SK-N-SH (cell line): ENCODE measurements around the gene SAYSD1. TPM values are rescaled to one million over a fixed set of nuclear protein-coding genes. Genes with fewer than 3 reads are reported as not detected.

Experiments used
- CTCF ChIA-PET: fragments of 300-600, 350-600 bp; formaldehyde crosslinking; extraction: SDS; loops from one replicate; lab custom pipeline; 2021; lab: Yijun Ruan, JAX
- POLR2A ChIA-PET: fragments of 350-600 bp; sonication (Branson Sonifier 250); formaldehyde crosslinking; extraction: SDS; loops from one replicate; lab custom pipeline; 2020; ENCODE audit warnings: antibody characterized with exemption, inconsistent platforms; lab: Yijun Ruan, JAX
- DNase-seq: peaks from one replicate; pipeline ENCODE4 v3.0.0; 2012
- H2AFZ ChIP-seq: fragments of 200-600 bp; sonication (generic); 2 replicates; pipeline ENCODE4 v1.8.1; 2016; ENCODE audit warnings: antibody characterized with exemption, mild to moderate bottlenecking, low read depth
- H3F3A ChIP-seq: fragments of 200-600 bp; sonication (generic); replicated peaks from 2 replicates; pipeline ENCODE3; 2016; ENCODE audit warnings: antibody characterized with exemption, mild to moderate bottlenecking; ENCODE audit not compliant: insufficient read depth
- H3K27ac ChIP-seq, 2 experiments: fragments of 200-500 bp in 1 of 2; fragments of 200-600 bp in 1 of 2; sonication (Bioruptor generic) in 1 of 2; sonication (generic), shearing (Covaris generic) in 1 of 2; 2 replicates each; pipeline versions ENCODE4 v1.5.1 to v1.6.1; 2014 to 2016; ENCODE audit warnings: low read depth in 2 of 2, inconsistent platforms in 1 of 2, low read length in 1 of 2, mild to moderate bottlenecking in 1 of 2, mixed read lengths in 1 of 2
- H3K27me3 ChIP-seq: fragments of 200-600 bp; sonication (generic), shearing (Covaris generic); 2 replicates; pipeline ENCODE4 v1.6.1; 2016; ENCODE audit warnings: mixed run types; ENCODE audit not compliant: insufficient read depth
- H3K36me3 ChIP-seq, 2 experiments: fragments of 200-500 bp in 1 of 2; fragments of 200-600 bp in 1 of 2; sonication (Bioruptor generic) in 1 of 2; sonication (generic) in 1 of 2; replicated peaks in 1 of 2; 2 replicates each; pipeline versions ENCODE3 to v1.5.1; 2014 to 2016; ENCODE audit warnings: low read length in 1 of 2, mild to moderate bottlenecking in 1 of 2; ENCODE audit not compliant: insufficient read depth in 2 of 2, control insufficient read depth in 1 of 2
- H3K4me1 ChIP-seq, 2 experiments: fragments of 200-500 bp in 1 of 2; fragments of 200-600 bp in 1 of 2; sonication (Bioruptor generic) in 1 of 2; sonication (generic), shearing (Covaris generic) in 1 of 2; 2 replicates each; pipeline versions ENCODE4 v1.5.1 to v1.6.1; 2014 to 2016; ENCODE audit warnings: low read depth in 1 of 2, low read length in 1 of 2, mixed run types in 1 of 2; ENCODE audit not compliant: insufficient read depth in 2 of 2, control insufficient read depth in 1 of 2
- H3K4me2 ChIP-seq: fragments of 200-600 bp; sonication (generic), shearing (Covaris generic); 2 replicates; pipeline ENCODE4 v1.6.1; 2017; ENCODE audit warnings: mixed run types
- H3K4me3 ChIP-seq, 2 experiments: fragments of 200-500 bp in 1 of 2; fragments of 200-600 bp in 1 of 2; sonication (Bioruptor generic) in 1 of 2; sonication (generic), shearing (Covaris generic) in 1 of 2; 2 replicates each; pipeline versions ENCODE4 v1.5.1 to v1.8.1; 2014 to 2016; ENCODE audit warnings: low read depth in 2 of 2, inconsistent platforms in 1 of 2, low read length in 1 of 2, mild to moderate bottlenecking in 1 of 2, mixed read lengths in 1 of 2, moderate library complexity in 1 of 2
- H3K79me2 ChIP-seq: fragments of 200-600 bp; sonication (generic); 2 replicates; pipeline ENCODE4 v1.8.1; 2017; ENCODE audit warnings: mild to moderate bottlenecking; ENCODE audit not compliant: insufficient read depth
- H3K9ac ChIP-seq: fragments of 200-600 bp; sonication (generic); 2 replicates; pipeline ENCODE4 v1.6.1; 2017; ENCODE audit warnings: mixed run types
- H3K9me2 ChIP-seq: fragments of 200-600 bp; sonication (generic); 2 replicates; pipeline ENCODE4 v1.6.1; 2017; ENCODE audit warnings: mixed run types
- H3K9me3 ChIP-seq: fragments of 200-600 bp; sonication (generic); 2 replicates; pipeline ENCODE4 v1.6.1; 2017; ENCODE audit warnings: mixed run types, mild to moderate bottlenecking, moderate library complexity
- H4K20me1 ChIP-seq: fragments of 200-600 bp; sonication (generic); 2 replicates; pipeline ENCODE4 v1.6.1; 2017; ENCODE audit warnings: mild to moderate bottlenecking, mixed run types; ENCODE audit not compliant: insufficient read depth
- ELF1 ChIP-seq: IDR thresholded peaks from 2 replicates; pipeline ENCODE4 v1.4.0; 2012
- EZH2phosphoT487 ChIP-seq: fragments of 200-600 bp; sonication (generic); IDR thresholded peaks from 2 replicates; pipeline ENCODE4 v1.6.1; 2017; ENCODE audit warnings: low read depth, mixed run types, mild to moderate bottlenecking, antibody characterized with exemption, moderate library complexity, borderline replicate concordance
- FOSL2 ChIP-seq: IDR thresholded peaks from 2 replicates; pipeline ENCODE4 v1.4.0; 2012; ENCODE audit warnings: low read depth, mild to moderate bottlenecking, moderate library complexity, borderline replicate concordance
- FOXM1 ChIP-seq: IDR thresholded peaks from 2 replicates; pipeline ENCODE4 v1.4.0; 2012; ENCODE audit warnings: low read depth, mild to moderate bottlenecking
- GABPA ChIP-seq: IDR thresholded peaks from 2 replicates; pipeline ENCODE4 v1.4.0; 2012; ENCODE audit warnings: low read depth, mild to moderate bottlenecking
- PBX3 ChIP-seq: IDR thresholded peaks from 2 replicates; pipeline ENCODE4; 2012
- RAD21 ChIP-seq: IDR thresholded peaks from 2 replicates; pipeline ENCODE4 v1.6.1; 2012; ENCODE audit warnings: mild to moderate bottlenecking, low read length
- RFX5 ChIP-seq: IDR thresholded peaks from 2 replicates; pipeline ENCODE4 v1.6.1; 2012; ENCODE audit warnings: mild to moderate bottlenecking, improper control_type of control experiment, low read length
- RXRA ChIP-seq: IDR thresholded peaks from 2 replicates; pipeline ENCODE4 v1.4.0; 2012; ENCODE audit warnings: low read depth, mild to moderate bottlenecking, borderline replicate concordance
- SIN3A ChIP-seq: IDR thresholded peaks from 2 replicates; pipeline ENCODE4 v1.6.1; 2012; ENCODE audit warnings: low read depth, mild to moderate bottlenecking, low read length, moderate library complexity, borderline replicate concordance
- TEAD4 ChIP-seq: IDR thresholded peaks from 2 replicates; pipeline ENCODE4 v1.4.0; 2012; ENCODE audit warnings: mild to moderate bottlenecking, borderline replicate concordance; ENCODE audit not compliant: insufficient read depth
- ZBTB33 ChIP-seq: IDR thresholded peaks from 2 replicates; pipeline ENCODE4 v1.4.0; 2012; ENCODE audit warnings: low read depth, borderline replicate concordance
- WGBS: methylation state at CpG from one replicate; pipeline ENCODE4 v1.1.6; 2017; ENCODE audit warnings: low lambda C conversion rate; 5-methylcytosine and 5-hydroxymethylcytosine counted together
- polyA plus RNA-seq, 3 experiments: library from polyadenylated mRNA; depleted of rRNA; stranded (reverse); fragments of >200 nt; gene quantifications; 2 replicates each; pipeline ENCODE4 v1.2.3, GENCODE V29; 2012
- TF ChIP-seq, protein P1 (sequence below): IDR thresholded peaks from 2 replicates; pipeline ENCODE4 v1.6.1; 2012; ENCODE audit warnings: mild to moderate bottlenecking, low read depth, low read length, moderate library complexity
- TF ChIP-seq, protein P2 (sequence below): IDR thresholded peaks from 2 replicates; pipeline ENCODE4 v1.4.0; 2012; ENCODE audit warnings: low read depth, borderline replicate concordance
- TF ChIP-seq, protein P3 (sequence below): fragments of 200-600 bp; sonication (generic); IDR thresholded peaks from 2 replicates; pipeline ENCODE4 v1.6.1; 2017; ENCODE audit warnings: antibody characterized with exemption, mild to moderate bottlenecking, moderate library complexity

The SAYSD1 gene
- polyA plus RNA-seq, 1 of the 3 experiments (the other 2 are of a cell fraction), result 6.1 TPM

- Histone ChIP-seq H3K9me2 (no peaks in the 10 kb centered on the region), H2AFZ (no peak overlapping the region), H3K4me3 (no peak overlapping the region), H3K4me1 (peaks cover 0 to 58% of the 10 kb centered on the region in 2 experiments; a peak in 2 of 4 replicates), H3K9me3 (no peaks in the 10 kb centered on the region), H4K20me1 (no peaks in the 10 kb centered on the region), H3K27me3 (no peaks in the 10 kb centered on the region), H3K27ac (peak overlapping the region in 1 of 2 experiments; percentile 44; a peak in 2 of 4 replicates), H3F3A (no peaks in the 10 kb centered on the region), H3K79me2 (no peaks in the 10 kb centered on the region), H3K9ac (no peak overlapping the region), H3K4me2 (no peak overlapping the region), H3K36me3 (no peaks in the 10 kb centered on the region)
- DNase-seq, result no peak
- no peak for TF ChIP-seq ELF1
- no peak for TF ChIP-seq RFX5
- no peak for TF ChIP-seq GABPA
- TF ChIP-seq SIN3A, result no peak
- TF ChIP-seq PBX3, result no peak
- no peak for TF ChIP-seq TEAD4
- TF ChIP-seq RXRA, result no peak
- TF ChIP-seq, protein P1, sequence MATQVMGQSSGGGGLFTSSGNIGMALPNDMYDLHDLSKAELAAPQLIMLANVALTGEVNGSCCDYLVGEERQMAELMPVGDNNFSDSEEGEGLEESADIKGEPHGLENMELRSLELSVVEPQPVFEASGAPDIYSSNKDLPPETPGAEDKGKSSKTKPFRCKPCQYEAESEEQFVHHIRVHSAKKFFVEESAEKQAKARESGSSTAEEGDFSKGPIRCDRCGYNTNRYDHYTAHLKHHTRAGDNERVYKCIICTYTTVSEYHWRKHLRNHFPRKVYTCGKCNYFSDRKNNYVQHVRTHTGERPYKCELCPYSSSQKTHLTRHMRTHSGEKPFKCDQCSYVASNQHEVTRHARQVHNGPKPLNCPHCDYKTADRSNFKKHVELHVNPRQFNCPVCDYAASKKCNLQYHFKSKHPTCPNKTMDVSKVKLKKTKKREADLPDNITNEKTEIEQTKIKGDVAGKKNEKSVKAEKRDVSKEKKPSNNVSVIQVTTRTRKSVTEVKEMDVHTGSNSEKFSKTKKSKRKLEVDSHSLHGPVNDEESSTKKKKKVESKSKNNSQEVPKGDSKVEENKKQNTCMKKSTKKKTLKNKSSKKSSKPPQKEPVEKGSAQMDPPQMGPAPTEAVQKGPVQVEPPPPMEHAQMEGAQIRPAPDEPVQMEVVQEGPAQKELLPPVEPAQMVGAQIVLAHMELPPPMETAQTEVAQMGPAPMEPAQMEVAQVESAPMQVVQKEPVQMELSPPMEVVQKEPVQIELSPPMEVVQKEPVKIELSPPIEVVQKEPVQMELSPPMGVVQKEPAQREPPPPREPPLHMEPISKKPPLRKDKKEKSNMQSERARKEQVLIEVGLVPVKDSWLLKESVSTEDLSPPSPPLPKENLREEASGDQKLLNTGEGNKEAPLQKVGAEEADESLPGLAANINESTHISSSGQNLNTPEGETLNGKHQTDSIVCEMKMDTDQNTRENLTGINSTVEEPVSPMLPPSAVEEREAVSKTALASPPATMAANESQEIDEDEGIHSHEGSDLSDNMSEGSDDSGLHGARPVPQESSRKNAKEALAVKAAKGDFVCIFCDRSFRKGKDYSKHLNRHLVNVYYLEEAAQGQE, result no peak
- WGBS, result 83% methylated on average over 1 of the region's 3 CpGs
- CTCF ChIA-PET, result interaction anchor here (0.5 to 2.9 kb wide), 8 partner anchors 32 to 241 kb away, joined by 3 to 11 read pairs (median 5); partner anchors contain the start of gene SAYSD1
- POLR2A ChIA-PET, result no interaction called here
Observed at GRCh38 chr6:39061588-39061987, 53.4 kb downstream of the SAYSD1 start.

DNA sequence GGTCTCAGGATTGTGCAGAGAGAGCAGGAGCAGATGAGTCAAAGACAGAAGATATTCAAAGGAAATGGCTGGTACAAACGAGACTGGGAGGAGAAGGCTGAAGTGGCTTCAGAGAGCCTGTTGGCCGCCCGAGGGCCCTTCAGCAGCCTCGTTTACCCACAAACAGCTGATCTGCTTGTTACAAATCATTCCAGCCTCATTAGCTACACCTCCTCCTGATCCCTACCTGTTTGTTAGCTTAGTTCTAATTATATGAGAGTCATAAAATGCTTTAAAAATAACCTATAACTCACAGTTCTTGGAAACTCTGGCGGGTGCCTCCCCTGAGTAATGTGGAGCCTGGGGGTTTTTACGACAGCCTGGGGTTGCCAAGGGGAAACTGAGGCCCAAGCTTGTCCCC, 53.8 kb downstream of the SAYSD1 start:
- CTCF ChIA-PET, result interaction anchor here (0.5 to 2.9 kb wide), 8 partner anchors 31 to 400 kb away, joined by 3 to 11 read pairs (median 5); partner anchors contain the start of gene SAYSD1
- H3K79me2 ChIP-seq, result no peaks in the 10 kb centered on the region
- 27% methylated on average over 6 of the region's 6 CpGs for WGBS
- TF ChIP-seq FOXM1 (no peak), EZH2phosphoT487 (no peak), GABPA (no peak), FOSL2 (no peak), SIN3A (no peak), ZBTB33 (no peak), RXRA (no peak), RAD21 (no peak)
- TF ChIP-seq, protein P2, sequence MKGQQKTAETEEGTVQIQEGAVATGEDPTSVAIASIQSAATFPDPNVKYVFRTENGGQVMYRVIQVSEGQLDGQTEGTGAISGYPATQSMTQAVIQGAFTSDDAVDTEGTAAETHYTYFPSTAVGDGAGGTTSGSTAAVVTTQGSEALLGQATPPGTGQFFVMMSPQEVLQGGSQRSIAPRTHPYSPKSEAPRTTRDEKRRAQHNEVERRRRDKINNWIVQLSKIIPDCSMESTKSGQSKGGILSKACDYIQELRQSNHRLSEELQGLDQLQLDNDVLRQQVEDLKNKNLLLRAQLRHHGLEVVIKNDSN, result no peak
- TF ChIP-seq, protein P3, sequence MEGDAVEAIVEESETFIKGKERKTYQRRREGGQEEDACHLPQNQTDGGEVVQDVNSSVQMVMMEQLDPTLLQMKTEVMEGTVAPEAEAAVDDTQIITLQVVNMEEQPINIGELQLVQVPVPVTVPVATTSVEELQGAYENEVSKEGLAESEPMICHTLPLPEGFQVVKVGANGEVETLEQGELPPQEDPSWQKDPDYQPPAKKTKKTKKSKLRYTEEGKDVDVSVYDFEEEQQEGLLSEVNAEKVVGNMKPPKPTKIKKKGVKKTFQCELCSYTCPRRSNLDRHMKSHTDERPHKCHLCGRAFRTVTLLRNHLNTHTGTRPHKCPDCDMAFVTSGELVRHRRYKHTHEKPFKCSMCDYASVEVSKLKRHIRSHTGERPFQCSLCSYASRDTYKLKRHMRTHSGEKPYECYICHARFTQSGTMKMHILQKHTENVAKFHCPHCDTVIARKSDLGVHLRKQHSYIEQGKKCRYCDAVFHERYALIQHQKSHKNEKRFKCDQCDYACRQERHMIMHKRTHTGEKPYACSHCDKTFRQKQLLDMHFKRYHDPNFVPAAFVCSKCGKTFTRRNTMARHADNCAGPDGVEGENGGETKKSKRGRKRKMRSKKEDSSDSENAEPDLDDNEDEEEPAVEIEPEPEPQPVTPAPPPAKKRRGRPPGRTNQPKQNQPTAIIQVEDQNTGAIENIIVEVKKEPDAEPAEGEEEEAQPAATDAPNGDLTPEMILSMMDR, result no peak

More for the DNA sequence above, 53.8 kb downstream of the SAYSD1 start:
- no peak overlapping the region for H3K4me2 ChIP-seq
- no peak for DNase-seq
- H4K20me1 ChIP-seq, result no peaks in the 10 kb centered on the region
- peaks cover 0 to 58% of the 10 kb centered on the region in 2 experiments; a peak in 2 of 4 replicates for H3K4me1 ChIP-seq
- H3K36me3 ChIP-seq, result no peaks in the 10 kb centered on the region
- no peaks in the 10 kb centered on the region for H3K27me3 ChIP-seq
- H3K27ac ChIP-seq, result no peak overlapping the region
- no peak overlapping the region for H3K9ac ChIP-seq
- no peak overlapping the region for H3K4me3 ChIP-seq
- H3K9me3 ChIP-seq, result no peaks in the 10 kb centered on the region
- H2AFZ ChIP-seq, result no peak overlapping the region
- H3F3A ChIP-seq, result no peaks in the 10 kb centered on the region
- no peaks in the 10 kb centered on the region for H3K9me2 ChIP-seq
- POLR2A ChIA-PET, result no interaction called here
